ENCODE results near the gene ERC2.

Gene ERC2

DNA sequence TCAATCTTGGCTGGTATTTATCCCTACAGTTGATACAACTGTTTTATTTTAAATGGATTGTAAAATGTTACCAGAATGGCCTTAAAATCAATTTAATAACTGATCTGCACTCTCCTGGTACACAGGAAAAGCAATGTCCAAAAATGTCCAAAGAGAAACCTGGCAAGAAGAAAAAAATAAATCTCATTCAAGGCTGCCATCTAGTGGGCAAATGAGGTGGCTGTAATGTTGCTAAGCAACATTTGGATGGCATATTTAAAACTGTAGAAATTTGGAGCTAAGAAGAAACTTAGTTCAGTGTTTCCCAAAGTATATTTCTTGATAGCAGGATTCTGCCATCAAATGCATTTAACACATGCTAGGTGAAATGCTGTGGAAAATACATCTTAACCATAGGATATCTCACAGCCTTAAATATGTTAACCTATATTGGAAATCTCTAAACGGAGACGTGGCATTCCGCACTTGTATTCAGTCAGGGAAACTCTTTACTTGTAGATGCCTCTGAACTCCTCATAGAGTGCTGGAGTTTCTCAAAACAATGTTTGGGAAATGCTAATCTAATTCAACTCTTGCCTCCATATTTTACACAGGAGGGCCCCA lies 216.8 kb downstream of the ERC2 start:
- no peak overlapping the region for H3K27ac Mint-ChIP-seq
- no peaks in the 10 kb centered on the region for H3K9me3 Mint-ChIP-seq
- peaks cover 3% of the 10 kb centered on the region for H3K27me3 Mint-ChIP-seq (ENCODE audit: low read depth)
- no peaks in the 10 kb centered on the region for H3K4me1 Mint-ChIP-seq (ENCODE audit: low read depth)
- H3K36me3 Mint-ChIP-seq (ENCODE audit: low read depth), result no peaks in the 10 kb centered on the region
- H3K4me3 Mint-ChIP-seq, result no peak overlapping the region

DNA sequence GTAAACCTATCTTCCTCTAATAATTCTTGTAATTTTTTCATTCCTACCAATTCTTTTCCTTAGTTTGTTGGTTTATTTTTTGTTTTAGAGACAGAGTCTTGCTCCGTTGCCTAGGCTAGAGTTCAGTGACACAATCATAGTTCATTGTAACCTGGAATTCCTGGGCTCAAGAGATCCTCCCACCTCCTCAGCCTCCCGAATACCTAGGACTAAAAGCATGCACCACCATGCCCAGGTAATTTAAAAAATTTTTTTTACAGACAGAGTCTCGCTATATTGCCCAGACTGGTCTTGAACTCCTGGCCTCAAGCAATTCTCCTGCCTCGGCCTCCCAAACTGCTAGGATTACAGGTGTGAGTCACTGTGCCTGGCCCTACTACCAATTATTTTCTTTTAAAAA lies 220.2 kb downstream of the ERC2 start:
- H3K9me3 Mint-ChIP-seq, result no peaks in the 10 kb centered on the region
- no peak overlapping the region for H3K27ac Mint-ChIP-seq
- H3K4me1 Mint-ChIP-seq (ENCODE audit: low read depth), result no peaks in the 10 kb centered on the region
- H3K36me3 Mint-ChIP-seq (ENCODE audit: low read depth), result no peaks in the 10 kb centered on the region
- H3K4me3 Mint-ChIP-seq, result no peak overlapping the region
- H3K27me3 Mint-ChIP-seq (ENCODE audit: low read depth), result peaks cover 3% of the 10 kb centered on the region

GRCh38 chr3:56238299-56238698 lies 230.0 kb downstream of the ERC2 start:
- no peaks in the 10 kb centered on the region for H3K36me3 Mint-ChIP-seq (ENCODE audit: low read depth)
- no peak overlapping the region for H3K4me3 Mint-ChIP-seq
- H3K9me3 Mint-ChIP-seq, result no peaks in the 10 kb centered on the region
- H3K27ac Mint-ChIP-seq, result no peak overlapping the region
- no peaks in the 10 kb centered on the region for H3K4me1 Mint-ChIP-seq (ENCODE audit: low read depth)
- peaks cover 10% of the 10 kb centered on the region for H3K27me3 Mint-ChIP-seq (ENCODE audit: low read depth)

DNA sequence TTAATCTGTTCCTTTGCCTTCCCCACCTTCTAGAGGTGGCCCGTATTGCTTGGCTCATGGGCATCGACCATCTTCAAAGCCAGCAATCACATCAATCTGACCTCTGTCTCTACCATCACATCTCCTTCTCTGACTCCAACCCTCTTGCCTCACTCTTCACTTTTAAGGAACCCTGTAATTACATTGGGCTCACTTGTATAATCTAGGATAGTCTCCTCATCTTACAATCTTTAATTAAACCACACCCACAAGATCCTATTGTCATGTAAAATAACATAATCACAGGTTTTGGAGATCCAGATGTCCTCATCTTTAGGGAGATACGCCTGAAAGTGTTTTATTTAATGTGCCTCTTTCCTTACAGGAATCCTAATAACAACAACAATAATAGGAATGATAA lies 234.5 kb downstream of the ERC2 start:
- Mint-ChIP-seq H3K4me1 (ENCODE audit: low read depth) (no peaks in the 10 kb centered on the region), H3K27ac (no peak overlapping the region), H3K4me3 (no peak overlapping the region), H3K9me3 (no peaks in the 10 kb centered on the region), H3K27me3 (ENCODE audit: low read depth) (peaks cover 8% of the 10 kb centered on the region), H3K36me3 (ENCODE audit: low read depth) (no peaks in the 10 kb centered on the region)

DNA sequence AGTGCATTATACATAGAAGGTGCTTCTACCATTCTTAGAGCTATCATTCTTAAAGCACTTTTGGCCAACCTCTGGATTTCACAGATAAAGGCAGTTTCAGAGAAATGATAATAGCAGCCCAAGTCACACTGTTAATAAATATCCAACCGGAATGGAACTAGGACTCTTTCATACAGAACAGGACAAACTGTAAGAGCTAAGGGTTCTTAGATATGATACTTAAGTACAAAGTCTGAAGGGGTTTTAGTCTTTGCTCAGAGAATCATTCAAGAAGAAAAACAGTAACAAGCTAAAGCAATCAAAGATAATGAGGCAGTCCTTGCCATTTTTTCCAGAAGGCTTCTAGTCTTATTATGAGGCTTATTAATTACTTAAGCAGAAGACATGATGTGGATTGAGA lies 239.0 kb downstream of the ERC2 start:
- Mint-ChIP-seq H3K36me3 (ENCODE audit: low read depth) (no peaks in the 10 kb centered on the region), H3K27me3 (ENCODE audit: low read depth) (peaks cover 3% of the 10 kb centered on the region)

DNA sequence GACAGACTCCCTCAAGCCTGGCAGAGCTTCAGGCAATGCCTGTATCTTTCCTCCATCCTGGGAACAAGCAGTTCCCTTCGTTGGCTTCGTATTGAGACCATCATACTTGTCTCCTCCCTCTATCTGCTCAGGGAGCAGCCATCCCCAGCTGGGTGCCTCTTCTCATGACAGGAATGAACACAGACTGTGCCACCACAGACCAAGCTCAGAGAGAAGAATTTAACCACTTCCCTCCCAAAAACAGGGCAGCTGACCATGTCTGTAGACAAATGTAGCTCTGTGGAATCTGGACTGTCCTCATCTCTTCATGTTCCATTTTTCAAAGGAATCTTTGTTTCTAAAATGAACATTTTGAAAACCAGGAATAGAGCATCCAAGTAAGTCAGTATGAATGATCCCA lies 245.4 kb downstream of the ERC2 start:
- no peaks in the 10 kb centered on the region for H3K9me3 Mint-ChIP-seq
- H3K36me3 Mint-ChIP-seq (ENCODE audit: low read depth), result no peaks in the 10 kb centered on the region
- H3K4me1 Mint-ChIP-seq (ENCODE audit: low read depth), result no peaks in the 10 kb centered on the region
- H3K4me3 Mint-ChIP-seq, result no peak overlapping the region
- no peak overlapping the region for H3K27ac Mint-ChIP-seq
- no peaks in the 10 kb centered on the region for H3K27me3 Mint-ChIP-seq (ENCODE audit: low read depth)

More for the DNA sequence above, 239.0 kb downstream of the ERC2 start:
- Mint-ChIP-seq H3K4me1 (ENCODE audit: low read depth) (no peaks in the 10 kb centered on the region), H3K9me3 (no peaks in the 10 kb centered on the region), H3K4me3 (no peak overlapping the region), H3K27ac (no peak overlapping the region)

GRCh38 chr3:56219894-56220805 lies 248.1 kb downstream of the ERC2 start:
- no peak overlapping the region for H3K27ac Mint-ChIP-seq
- H3K27me3 Mint-ChIP-seq (ENCODE audit: low read depth), result no peaks in the 10 kb centered on the region
- H3K4me1 Mint-ChIP-seq (ENCODE audit: low read depth), result no peaks in the 10 kb centered on the region
- H3K36me3 Mint-ChIP-seq (ENCODE audit: low read depth), result no peaks in the 10 kb centered on the region
- no peaks in the 10 kb centered on the region for H3K9me3 Mint-ChIP-seq
- H3K4me3 Mint-ChIP-seq, result no peak overlapping the region

GRCh38 chr3:56209982-56210751 lies 258.1 kb downstream of the ERC2 start:
- Mint-ChIP-seq H3K9me3 (no peaks in the 10 kb centered on the region), H3K27me3 (ENCODE audit: low read depth) (peaks cover 4% of the 10 kb centered on the region), H3K36me3 (ENCODE audit: low read depth) (no peaks in the 10 kb centered on the region), H3K27ac (no peak overlapping the region), H3K4me1 (ENCODE audit: low read depth) (no peaks in the 10 kb centered on the region), H3K4me3 (no peak overlapping the region)

DNA sequence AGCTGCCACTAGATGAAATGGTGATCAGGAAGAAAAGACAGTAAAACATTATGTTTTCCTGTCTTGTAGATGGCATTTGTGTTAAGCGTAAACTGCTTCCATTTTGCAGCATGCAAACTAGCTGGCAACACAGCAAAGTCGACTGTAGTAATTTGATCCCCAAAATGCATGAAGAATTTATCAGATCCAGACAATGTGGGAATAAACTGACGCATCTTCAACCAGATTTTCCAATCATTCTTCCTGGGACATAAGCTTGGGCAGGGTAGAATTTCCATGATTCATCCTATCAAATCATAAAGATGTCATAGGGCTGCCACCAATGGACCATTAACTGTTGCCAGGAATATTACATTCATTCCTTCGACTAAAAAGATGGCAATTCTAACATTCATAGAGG lies 260.3 kb downstream of the ERC2 start:
- Mint-ChIP-seq H3K4me1 (ENCODE audit: low read depth) (no peaks in the 10 kb centered on the region), H3K27ac (no peak overlapping the region), H3K4me3 (no peak overlapping the region), H3K27me3 (ENCODE audit: low read depth) (peaks cover 4% of the 10 kb centered on the region), H3K36me3 (ENCODE audit: low read depth) (no peaks in the 10 kb centered on the region), H3K9me3 (no peaks in the 10 kb centered on the region)

GRCh38 chr3:56205406-56205805 lies 262.9 kb downstream of the ERC2 start:
- Mint-ChIP-seq H3K36me3 (ENCODE audit: low read depth) (no peaks in the 10 kb centered on the region), H3K27ac (no peak overlapping the region), H3K4me3 (no peak overlapping the region), H3K4me1 (ENCODE audit: low read depth) (no peaks in the 10 kb centered on the region), H3K27me3 (ENCODE audit: low read depth) (no peaks in the 10 kb centered on the region), H3K9me3 (no peaks in the 10 kb centered on the region)

DNA sequence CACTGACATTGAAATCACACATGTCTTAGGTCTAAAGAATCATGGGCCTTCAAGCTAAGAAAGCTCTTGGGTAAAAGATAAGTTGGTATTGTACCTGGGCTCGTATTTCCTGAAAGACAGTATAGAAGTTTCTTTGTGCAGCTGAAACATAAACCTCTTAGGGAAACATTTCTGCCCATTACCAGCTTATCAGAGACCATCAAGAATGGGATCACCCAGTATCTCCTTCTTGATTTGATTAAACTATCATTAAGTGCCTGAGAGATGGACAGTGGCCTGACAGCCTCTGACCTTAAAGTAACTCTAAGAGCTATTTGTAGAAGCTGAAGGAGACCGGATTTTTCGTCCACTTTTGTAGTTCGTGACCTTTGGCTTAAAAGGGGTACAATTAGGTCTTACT lies 265.3 kb downstream of the ERC2 start:
- Mint-ChIP-seq H3K36me3 (ENCODE audit: low read depth) (no peaks in the 10 kb centered on the region), H3K4me1 (ENCODE audit: low read depth) (no peaks in the 10 kb centered on the region), H3K27ac (no peak overlapping the region), H3K27me3 (ENCODE audit: low read depth) (no peaks in the 10 kb centered on the region), H3K9me3 (no peaks in the 10 kb centered on the region), H3K4me3 (no peak overlapping the region)

DNA sequence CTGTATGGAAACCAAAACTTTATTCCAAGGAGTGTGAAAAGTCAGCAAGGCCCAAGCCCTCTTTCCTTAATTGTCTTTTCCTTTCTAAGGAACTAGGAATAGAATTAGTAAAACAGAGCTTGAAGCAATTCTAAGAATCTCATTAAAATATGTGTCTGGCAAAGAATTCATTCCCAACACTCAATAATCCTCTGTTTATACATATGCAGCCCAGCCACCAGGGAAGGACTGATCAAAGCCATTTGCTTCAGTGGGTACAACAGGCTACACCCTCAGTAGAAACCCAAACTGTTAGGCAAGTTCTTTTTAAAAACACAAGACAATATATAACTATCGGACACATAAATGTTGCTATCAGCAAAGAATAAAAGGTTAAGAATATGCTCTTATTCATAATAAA lies 266.9 kb downstream of the ERC2 start:
- Mint-ChIP-seq H3K36me3 (ENCODE audit: low read depth) (no peaks in the 10 kb centered on the region), H3K4me3 (no peak overlapping the region), H3K9me3 (no peaks in the 10 kb centered on the region), H3K27me3 (ENCODE audit: low read depth) (no peaks in the 10 kb centered on the region), H3K27ac (no peak overlapping the region), H3K4me1 (ENCODE audit: low read depth) (no peaks in the 10 kb centered on the region)

GRCh38 chr3:56200251-56200650 lies 268.0 kb downstream of the ERC2 start:
- Mint-ChIP-seq H3K4me1 (ENCODE audit: low read depth) (no peaks in the 10 kb centered on the region), H3K9me3 (no peaks in the 10 kb centered on the region), H3K27ac (no peak overlapping the region)

GRCh38 chr3:56197991-56198390 lies 270.3 kb downstream of the ERC2 start:
- Mint-ChIP-seq H3K4me1 (ENCODE audit: low read depth) (no peaks in the 10 kb centered on the region), H3K36me3 (ENCODE audit: low read depth) (no peaks in the 10 kb centered on the region), H3K27ac (no peak overlapping the region), H3K27me3 (ENCODE audit: low read depth) (no peaks in the 10 kb centered on the region), H3K4me3 (no peak overlapping the region), H3K9me3 (no peaks in the 10 kb centered on the region)

More at GRCh38 chr3:56200251-56200650, 268.0 kb downstream of the ERC2 start:
- Mint-ChIP-seq H3K36me3 (ENCODE audit: low read depth) (no peaks in the 10 kb centered on the region), H3K27me3 (ENCODE audit: low read depth) (no peaks in the 10 kb centered on the region), H3K4me3 (no peak overlapping the region)

Measured in T-helper 1 cell treated with Interleukin-12 subunit alpha and Interleukin-12 subunit beta and Interleukin-4 antibody, amounts not matched to agents 30 μg/mL and 1 μg/mL, for 36 hours (primary cell).